ENCODE measurements around the gene NOL12.

The NOL12 gene, protein sequence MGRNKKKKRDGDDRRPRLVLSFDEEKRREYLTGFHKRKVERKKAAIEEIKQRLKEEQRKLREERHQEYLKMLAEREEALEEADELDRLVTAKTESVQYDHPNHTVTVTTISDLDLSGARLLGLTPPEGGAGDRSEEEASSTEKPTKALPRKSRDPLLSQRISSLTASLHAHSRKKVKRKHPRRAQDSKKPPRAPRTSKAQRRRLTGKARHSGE

DNA sequence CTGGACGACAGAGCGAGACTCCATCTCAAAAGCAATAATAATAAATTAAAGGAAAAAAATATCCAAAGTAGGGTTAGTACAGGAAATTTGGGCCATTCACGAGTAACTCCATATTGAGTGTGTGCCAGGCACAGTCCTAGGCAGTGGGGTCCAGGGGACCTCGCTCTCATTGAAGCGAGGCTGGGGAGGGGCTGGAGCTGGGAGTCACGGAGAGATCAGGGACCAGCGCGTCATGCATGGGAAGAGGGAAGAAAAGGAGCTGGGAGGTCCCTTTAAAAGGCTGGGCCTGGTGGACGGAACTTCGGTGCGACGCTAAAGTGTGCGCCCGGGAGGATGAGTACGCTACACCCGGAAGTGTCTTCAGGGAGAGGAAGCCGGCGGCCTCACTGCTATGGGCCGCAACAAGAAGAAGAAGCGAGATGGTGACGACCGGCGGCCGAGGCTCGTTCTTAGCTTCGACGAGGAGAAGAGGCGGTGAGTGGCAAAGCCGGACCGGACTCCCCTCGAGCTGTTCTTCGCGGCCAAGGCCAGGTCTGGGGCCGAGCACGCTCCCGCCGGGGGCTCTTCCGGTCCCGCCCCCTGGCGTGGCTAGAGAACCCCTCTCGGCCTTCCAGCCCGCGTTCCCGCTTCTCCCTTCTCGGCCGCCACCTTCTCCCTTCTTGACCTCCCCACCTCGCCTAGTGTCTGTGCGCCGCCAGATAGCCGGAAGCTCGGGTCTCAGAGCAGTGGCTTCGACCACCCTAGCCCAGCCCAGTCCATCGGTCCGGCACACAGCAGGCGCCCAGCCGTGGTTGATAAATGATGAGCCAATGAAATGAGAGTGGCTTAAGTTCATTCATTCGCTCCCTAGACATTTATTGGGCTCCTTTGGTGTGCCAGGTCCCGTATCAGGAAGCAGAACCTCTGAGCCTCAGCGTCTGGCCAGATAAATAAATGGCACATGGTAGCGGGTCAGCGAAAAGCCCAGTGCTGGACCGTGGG is at the start of gene NOL12:
NOL12 (plus strand) TSS at position 342 of the 981 bp plus-strand sequence; CDS start at position 392, 50 bp downstream.
- Histone ChIP-seq H3K4me3 (ENCODE audit: low read length in 2 of 2) (peak within 1 kb of the TSS; percentile 99), H3K27ac (ENCODE audit: low read depth in 2 of 2, low read length in 2 of 2) (peak within 1 kb of the TSS; percentile 90 to 92), H3K4me1 (ENCODE audit: control insufficient read depth in 2 of 2, insufficient read depth in 2 of 2, low read length in 2 of 2) (peaks cover 40 to 53% of the 10 kb centered on the region in 2 donors), H3K9me3 (ENCODE audit: control insufficient read depth in 2 of 2, low read length in 2 of 2) (no peaks in the 10 kb centered on the region), H3K36me3 (ENCODE audit: control insufficient read depth in 2 of 2, insufficient read depth in 2 of 2, low read length in 2 of 2) (peaks cover 12 to 25% of the 10 kb centered on the region in 2 donors), H3K9ac (ENCODE audit: low read depth in 1 of 2, low read length in 2 of 2) (peak within 1 kb of the TSS; percentile 92 to 97), H3K27me3 (ENCODE audit: control insufficient read depth in 2 of 2, insufficient read depth in 2 of 2, low read length in 2 of 2) (no peaks in the 10 kb centered on the region)

DNA sequence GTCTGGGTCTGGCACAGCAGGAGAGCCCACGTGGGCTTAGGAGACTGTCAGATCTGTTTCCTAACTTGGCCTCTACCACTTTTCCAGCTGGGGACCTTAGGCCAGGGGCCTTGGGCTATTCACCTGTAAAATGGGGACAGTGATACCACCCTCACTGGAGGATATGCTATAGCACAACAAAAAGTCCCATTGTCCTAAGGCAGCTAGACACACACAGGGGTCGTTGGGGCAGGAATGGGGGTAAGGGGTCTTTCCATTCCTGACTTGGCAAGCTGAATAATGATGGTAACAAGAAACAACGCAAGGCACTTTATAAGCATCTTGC is 49.2 kb upstream of the NOL12 start:
- H3K4me3 ChIP-seq (ENCODE audit: low read length in 2 of 2), result no peak overlapping the region
- peaks cover 68 to 75% of the 10 kb centered on the region in 2 donors for H3K4me1 ChIP-seq (ENCODE audit: control insufficient read depth in 2 of 2, insufficient read depth in 2 of 2, low read length in 2 of 2)
- H3K36me3 ChIP-seq (ENCODE audit: control insufficient read depth in 2 of 2, insufficient read depth in 2 of 2, low read length in 2 of 2), result peaks cover 4 to 12% of the 10 kb centered on the region in 2 donors
- H3K27ac ChIP-seq (ENCODE audit: low read depth in 2 of 2, low read length in 2 of 2), result peak overlapping the region; percentile 91 to 94
- no peaks in the 10 kb centered on the region for H3K9me3 ChIP-seq (ENCODE audit: control insufficient read depth in 2 of 2, low read length in 2 of 2)
- no peaks in the 10 kb centered on the region for H3K27me3 ChIP-seq (ENCODE audit: control insufficient read depth in 2 of 2, insufficient read depth in 2 of 2, low read length in 2 of 2)
- peak overlapping the region; percentile 11 to 87 for H3K9ac ChIP-seq (ENCODE audit: low read depth in 1 of 2, low read length in 2 of 2)

DNA sequence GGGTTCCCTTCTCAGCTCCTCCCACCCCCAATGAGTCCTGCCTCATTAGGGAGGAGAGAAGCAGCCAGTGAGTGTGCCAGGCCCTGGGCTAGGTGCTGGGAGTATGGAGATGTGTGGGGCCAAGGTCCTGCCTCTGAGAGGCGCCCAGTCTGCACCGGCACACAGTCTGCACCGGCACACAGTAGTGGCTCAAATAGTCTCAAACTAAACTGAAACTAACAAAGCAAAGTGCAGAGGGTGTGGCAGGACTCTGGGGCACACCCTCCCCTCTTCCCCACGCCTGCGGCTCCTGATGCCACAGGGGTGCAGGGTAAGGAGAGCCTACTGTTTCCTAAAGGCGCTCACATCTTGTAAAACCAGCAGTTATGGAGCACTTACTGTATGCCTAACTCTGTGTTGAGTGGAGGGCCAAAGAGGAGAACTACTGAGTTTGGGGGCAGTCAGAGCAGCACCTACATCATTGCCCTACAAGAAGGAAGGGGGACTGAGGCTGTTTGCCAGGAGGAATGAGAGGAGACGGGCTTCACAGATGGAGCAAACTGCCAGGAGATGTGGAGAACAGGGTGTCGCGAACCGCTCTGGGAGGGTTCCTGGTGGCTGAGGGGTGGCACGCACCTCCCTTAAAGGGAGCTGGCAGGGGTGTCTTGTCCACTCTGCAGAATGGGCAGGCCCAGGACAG is 47.6 kb upstream of the NOL12 start:
- Histone ChIP-seq H3K27ac (ENCODE audit: low read depth in 2 of 2, low read length in 2 of 2) (peak overlapping the region; percentile 91 to 94), H3K4me3 (ENCODE audit: low read length in 2 of 2) (peak overlapping the region; percentile 79 to 88), H3K27me3 (ENCODE audit: control insufficient read depth in 2 of 2, insufficient read depth in 2 of 2, low read length in 2 of 2) (no peaks in the 10 kb centered on the region), H3K4me1 (ENCODE audit: control insufficient read depth in 2 of 2, insufficient read depth in 2 of 2, low read length in 2 of 2) (peaks cover 77 to 81% of the 10 kb centered on the region in 2 donors), H3K9me3 (ENCODE audit: control insufficient read depth in 2 of 2, low read length in 2 of 2) (no peaks in the 10 kb centered on the region), H3K36me3 (ENCODE audit: control insufficient read depth in 2 of 2, insufficient read depth in 2 of 2, low read length in 2 of 2) (peaks cover 2 to 12% of the 10 kb centered on the region in 2 donors), H3K9ac (ENCODE audit: low read depth in 1 of 2, low read length in 2 of 2) (peak overlapping the region; percentile 70 to 87)

DNA sequence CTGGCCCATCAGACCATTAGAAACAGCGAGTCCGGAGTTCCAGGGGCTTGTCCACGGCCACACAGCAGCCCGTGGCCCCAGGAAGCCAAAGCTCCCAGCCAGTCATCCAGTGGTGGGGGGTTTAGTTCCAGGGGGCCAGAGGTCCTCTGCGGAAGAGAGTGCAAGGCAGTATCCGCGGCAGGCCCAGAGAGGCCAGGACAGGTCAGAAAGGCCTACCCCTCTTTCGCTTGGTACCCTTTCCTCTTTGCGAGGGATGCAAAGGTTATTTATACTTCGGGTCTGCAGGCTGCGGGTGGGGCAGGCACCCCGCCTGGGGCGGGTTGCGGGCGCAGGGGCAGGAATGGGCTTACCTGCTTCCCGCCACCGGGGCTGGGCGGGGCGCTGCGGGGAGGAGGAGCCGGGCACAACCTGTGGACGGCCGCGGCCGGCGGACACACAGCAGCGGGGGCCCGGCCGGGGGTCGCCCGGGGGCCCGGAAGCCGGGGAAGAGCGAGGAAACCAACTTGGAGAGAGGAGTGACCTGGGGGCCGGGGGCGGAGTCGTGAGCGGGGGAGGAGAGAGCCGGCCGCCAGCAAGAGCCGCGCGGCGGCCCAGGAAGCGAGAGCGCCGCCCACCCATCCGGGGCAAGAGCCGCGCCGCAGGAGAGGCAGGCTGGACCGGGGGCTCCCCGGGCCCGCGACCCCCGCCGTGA is 46.9 kb upstream of the NOL12 start, which contains the start of gene SH3BP1:
SH3BP1 (plus strand) TSS at position 600 of the 691 bp plus-strand sequence. CDS start 119 bp downstream, outside the sequence.
- Histone ChIP-seq H3K36me3 (ENCODE audit: control insufficient read depth in 2 of 2, insufficient read depth in 2 of 2, low read length in 2 of 2) (peaks cover 7 to 16% of the 10 kb centered on the region in 2 donors), H3K9me3 (ENCODE audit: control insufficient read depth in 2 of 2, low read length in 2 of 2) (no peaks in the 10 kb centered on the region), H3K4me3 (ENCODE audit: low read length in 2 of 2) (peak within 1 kb of the TSS; percentile 79 to 88), H3K27ac (ENCODE audit: low read depth in 2 of 2, low read length in 2 of 2) (peak within 1 kb of the TSS; percentile 91 to 94), H3K9ac (ENCODE audit: low read depth in 1 of 2, low read length in 2 of 2) (peak within 1 kb of the TSS; percentile 83 to 87), H3K27me3 (ENCODE audit: control insufficient read depth in 2 of 2, insufficient read depth in 2 of 2, low read length in 2 of 2) (no peaks in the 10 kb centered on the region), H3K4me1 (ENCODE audit: control insufficient read depth in 2 of 2, insufficient read depth in 2 of 2, low read length in 2 of 2) (peaks cover 73 to 80% of the 10 kb centered on the region in 2 donors)

DNA sequence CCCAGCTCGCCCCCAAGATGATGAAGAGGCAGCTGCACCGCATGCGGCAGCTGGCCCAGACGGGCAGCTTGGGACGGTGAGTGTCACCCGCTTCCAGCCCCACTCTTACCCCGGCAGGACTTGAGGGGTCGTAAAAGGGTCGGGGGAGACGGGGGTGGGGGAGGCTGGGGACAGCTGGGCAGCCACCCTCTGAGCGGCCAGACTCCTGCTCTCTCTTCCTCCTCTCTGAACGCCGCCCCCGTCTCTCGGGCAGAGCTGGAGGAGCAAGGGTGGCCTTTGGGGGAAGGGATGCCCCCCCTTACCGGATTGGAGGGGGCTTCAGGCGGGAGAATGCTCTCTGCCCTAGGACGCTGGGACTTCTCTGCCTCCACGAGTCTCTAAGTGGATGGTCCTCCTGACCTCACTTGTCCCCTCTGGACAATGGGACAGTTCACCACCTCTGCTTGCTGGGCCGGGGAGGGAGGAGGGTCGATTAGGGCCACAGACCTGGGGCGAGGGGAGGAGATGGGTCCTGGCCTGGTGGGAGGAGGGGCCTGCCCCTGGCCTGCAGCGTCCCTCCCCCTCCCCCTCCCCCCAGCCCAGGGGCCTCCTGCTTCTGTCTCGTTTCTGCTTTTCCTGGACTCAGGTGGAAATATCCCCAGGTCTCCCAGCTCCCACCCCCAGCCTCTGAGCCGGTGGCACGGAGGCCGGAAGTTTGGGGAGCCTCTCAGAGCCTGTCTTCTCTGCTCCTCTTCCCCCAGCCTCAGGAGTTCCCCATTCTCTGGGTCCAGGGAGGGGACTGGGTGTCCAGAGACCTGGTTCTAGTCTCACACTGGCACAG is 46.2 kb upstream of the NOL12 start:
- H3K4me1 ChIP-seq (ENCODE audit: control insufficient read depth in 2 of 2, insufficient read depth in 2 of 2, low read length in 2 of 2), result peaks cover 65 to 72% of the 10 kb centered on the region in 2 donors
- H3K9me3 ChIP-seq (ENCODE audit: control insufficient read depth in 2 of 2, low read length in 2 of 2), result no peaks in the 10 kb centered on the region
- H3K27me3 ChIP-seq (ENCODE audit: control insufficient read depth in 2 of 2, insufficient read depth in 2 of 2, low read length in 2 of 2), result no peaks in the 10 kb centered on the region
- peak overlapping the region; percentile 79 to 88 for H3K4me3 ChIP-seq (ENCODE audit: low read length in 2 of 2)
- H3K27ac ChIP-seq (ENCODE audit: low read depth in 2 of 2, low read length in 2 of 2), result peak overlapping the region; percentile 91 to 94
- peak overlapping the region; percentile 83 to 87 for H3K9ac ChIP-seq (ENCODE audit: low read depth in 1 of 2, low read length in 2 of 2)
- peaks cover 14 to 23% of the 10 kb centered on the region in 2 donors for H3K36me3 ChIP-seq (ENCODE audit: control insufficient read depth in 2 of 2, insufficient read depth in 2 of 2, low read length in 2 of 2)

DNA sequence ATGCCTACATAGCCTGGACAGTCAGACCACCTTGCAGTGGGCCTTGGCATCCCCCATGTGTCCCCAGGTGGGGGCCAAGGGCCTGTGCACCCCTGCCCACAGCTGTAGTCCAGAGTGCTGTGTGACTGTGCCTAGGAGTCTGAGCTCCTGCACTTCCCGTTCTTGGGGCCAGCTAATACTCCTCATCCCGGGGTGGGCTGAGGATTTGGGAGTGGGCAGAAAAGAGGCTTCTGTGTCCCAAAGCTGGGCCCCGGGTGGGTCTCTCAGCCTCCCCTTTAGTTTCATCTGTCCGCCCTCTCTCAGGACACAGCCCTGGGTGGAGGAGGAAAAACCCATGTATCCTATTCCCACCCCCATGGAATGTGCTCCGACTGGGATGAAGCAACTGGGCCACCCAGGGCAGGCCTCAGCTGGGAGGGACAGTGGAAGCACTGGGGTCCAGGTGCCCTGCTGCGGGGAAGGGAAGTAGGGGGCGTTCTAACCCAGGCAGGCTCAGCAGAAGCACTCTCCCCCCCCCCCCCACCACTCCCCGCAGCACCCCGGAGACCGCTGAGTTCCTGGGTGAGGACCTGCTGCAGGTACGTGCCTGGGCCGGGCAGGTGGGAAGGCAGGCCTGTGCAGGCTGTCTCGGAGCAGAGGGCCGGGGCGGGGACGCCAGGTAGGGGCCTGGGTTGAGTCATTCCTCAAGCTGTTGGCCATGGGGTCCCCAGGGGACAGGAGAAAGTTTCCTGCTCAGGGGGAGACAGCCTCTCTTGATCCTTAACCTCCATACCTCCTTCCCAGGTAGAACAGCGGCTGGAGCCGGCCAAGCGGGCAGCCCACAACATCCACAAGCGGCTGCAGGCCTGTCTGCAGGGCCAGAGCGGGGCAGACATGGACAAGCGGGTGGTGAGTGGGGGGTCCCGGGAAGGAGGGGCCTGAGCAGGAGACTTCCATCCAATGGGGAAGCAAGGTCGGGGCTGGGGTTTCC is 45.3 kb upstream of the NOL12 start:
- peak overlapping the region; percentile 91 to 94 for H3K27ac ChIP-seq (ENCODE audit: low read depth in 2 of 2, low read length in 2 of 2)
- peaks cover 22 to 32% of the 10 kb centered on the region in 2 donors for H3K36me3 ChIP-seq (ENCODE audit: control insufficient read depth in 2 of 2, insufficient read depth in 2 of 2, low read length in 2 of 2)
- H3K4me3 ChIP-seq (ENCODE audit: low read length in 2 of 2), result peak overlapping the region; percentile 79 to 88
- H3K9me3 ChIP-seq (ENCODE audit: control insufficient read depth in 2 of 2, low read length in 2 of 2), result no peaks in the 10 kb centered on the region
- peak overlapping the region; percentile 74 to 87 for H3K9ac ChIP-seq (ENCODE audit: low read depth in 1 of 2, low read length in 2 of 2)
- peaks cover 62 to 69% of the 10 kb centered on the region in 2 donors for H3K4me1 ChIP-seq (ENCODE audit: control insufficient read depth in 2 of 2, insufficient read depth in 2 of 2, low read length in 2 of 2)
- no peaks in the 10 kb centered on the region for H3K27me3 ChIP-seq (ENCODE audit: control insufficient read depth in 2 of 2, insufficient read depth in 2 of 2, low read length in 2 of 2)

DNA sequence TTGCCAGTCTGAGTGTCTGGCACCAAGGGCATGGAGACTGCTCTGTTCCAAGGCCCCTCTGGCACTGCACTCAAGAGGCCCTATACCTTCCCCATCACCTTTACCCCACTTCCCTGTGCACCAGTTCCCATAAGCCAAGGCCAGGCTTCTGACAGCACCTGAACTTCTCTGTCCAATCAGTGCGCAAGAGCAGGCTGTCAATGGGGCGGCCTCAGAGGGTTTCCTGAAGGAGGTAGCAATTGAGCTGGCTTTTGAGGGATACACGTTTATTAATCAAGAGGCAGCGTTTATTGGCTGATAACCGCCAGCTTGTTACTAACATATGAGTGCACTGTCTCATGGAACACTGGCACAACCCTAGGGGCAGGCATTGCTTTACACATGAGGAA is 44.6 kb upstream of the NOL12 start:
- peak overlapping the region; percentile 70 to 87 for H3K9ac ChIP-seq (ENCODE audit: low read depth in 1 of 2, low read length in 2 of 2)
- H3K4me3 ChIP-seq (ENCODE audit: low read length in 2 of 2), result peak overlapping the region; percentile 79 to 88
- peak overlapping the region; percentile 91 to 94 for H3K27ac ChIP-seq (ENCODE audit: low read depth in 2 of 2, low read length in 2 of 2)
- H3K27me3 ChIP-seq (ENCODE audit: control insufficient read depth in 2 of 2, insufficient read depth in 2 of 2, low read length in 2 of 2), result no peaks in the 10 kb centered on the region
- peaks cover 62 to 63% of the 10 kb centered on the region in 2 donors for H3K4me1 ChIP-seq (ENCODE audit: control insufficient read depth in 2 of 2, insufficient read depth in 2 of 2, low read length in 2 of 2)
- no peaks in the 10 kb centered on the region for H3K9me3 ChIP-seq (ENCODE audit: control insufficient read depth in 2 of 2, low read length in 2 of 2)
- peaks cover 22 to 35% of the 10 kb centered on the region in 2 donors for H3K36me3 ChIP-seq (ENCODE audit: control insufficient read depth in 2 of 2, insufficient read depth in 2 of 2, low read length in 2 of 2)

DNA sequence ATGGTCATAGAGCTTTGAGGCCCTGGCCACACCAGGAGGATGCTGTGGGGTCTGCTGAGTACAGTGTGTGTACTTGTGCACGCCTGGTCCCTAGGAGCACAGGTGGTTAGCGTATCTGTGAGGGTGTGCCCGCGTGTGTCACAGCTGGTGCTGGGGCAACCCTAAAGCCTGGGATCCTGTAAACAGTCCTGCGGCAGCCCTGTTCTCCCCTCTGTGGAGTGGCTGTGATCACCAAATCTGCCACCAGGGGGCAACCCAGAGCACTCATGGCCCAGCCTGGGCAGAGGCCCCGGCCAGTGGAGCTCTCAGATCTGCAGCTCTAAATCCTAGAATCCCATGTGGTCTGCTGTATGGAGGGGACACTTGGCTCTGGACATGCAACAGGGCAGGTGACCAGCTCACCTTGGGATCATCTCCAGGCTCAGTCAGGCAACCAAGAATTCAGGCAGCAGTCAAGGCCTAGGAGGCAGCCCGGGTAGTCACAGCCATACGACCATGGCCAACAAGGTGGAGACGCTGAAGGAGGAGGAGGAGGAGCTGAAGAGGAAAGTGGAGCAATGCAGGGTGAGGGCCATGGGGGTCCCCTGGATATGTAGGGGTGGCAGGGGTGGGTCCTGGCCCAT is 42.8 kb upstream of the NOL12 start:
- Histone ChIP-seq H3K36me3 (ENCODE audit: control insufficient read depth in 2 of 2, insufficient read depth in 2 of 2, low read length in 2 of 2) (peaks cover 26 to 43% of the 10 kb centered on the region in 2 donors), H3K9me3 (ENCODE audit: control insufficient read depth in 2 of 2, low read length in 2 of 2) (no peaks in the 10 kb centered on the region), H3K27me3 (ENCODE audit: control insufficient read depth in 2 of 2, insufficient read depth in 2 of 2, low read length in 2 of 2) (no peaks in the 10 kb centered on the region), H3K9ac (ENCODE audit: low read depth in 1 of 2, low read length in 2 of 2) (peak overlapping the region; percentile 6 to 26), H3K4me3 (ENCODE audit: low read length in 2 of 2) (peak overlapping the region in 1 of 2 donors; percentile 2), H3K27ac (ENCODE audit: low read depth in 2 of 2, low read length in 2 of 2) (peak overlapping the region; percentile 91 to 94), H3K4me1 (ENCODE audit: control insufficient read depth in 2 of 2, insufficient read depth in 2 of 2, low read length in 2 of 2) (peaks cover 45 to 50% of the 10 kb centered on the region in 2 donors)

Measured in mucosa of rectum (tissue), 2 donors.